Stimulated activated CD4-positive, alpha-beta T cell treated with anti-CD3 and anti-CD28 coated beads, Interleukin-12 subunit alpha, Interleukin-12 subunit beta, amount 100 ng/mL, for 48 hours (primary cell): ENCODE data around the gene PREX1.

Experiments used
- DNase-seq, 3 donors: peaks; one replicate each; pipeline ENCODE4 v3.0.0-alpha.2; 2020; ENCODE audit warnings: low read depth in 2 of 3, low spot score in 1 of 3

PREX1 gene

GRCh38 chr20:48667889-48668413 is 159.8 kb downstream of the PREX1 start:
- no peak for DNase-seq

DNA sequence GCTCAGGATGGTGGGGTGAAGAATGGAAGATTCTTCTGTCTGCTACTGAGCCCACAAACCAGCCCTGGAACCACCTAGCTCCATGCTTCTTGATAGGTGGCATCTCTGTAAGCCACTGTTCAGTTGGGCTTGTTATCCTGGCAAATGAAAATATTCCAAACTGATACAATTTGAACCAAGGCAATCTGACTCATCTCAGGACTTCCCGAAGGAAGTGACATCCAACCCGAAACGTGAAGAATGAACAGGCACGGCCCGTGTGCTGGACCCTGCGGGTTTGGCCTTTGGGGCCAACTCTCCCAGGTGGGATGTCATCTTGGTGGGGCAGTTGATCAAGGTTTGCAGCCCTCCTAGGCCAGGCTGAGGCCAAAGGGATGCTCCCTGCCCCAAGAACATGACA is 160.3 kb downstream of the PREX1 start:
- no peak for DNase-seq

DNA sequence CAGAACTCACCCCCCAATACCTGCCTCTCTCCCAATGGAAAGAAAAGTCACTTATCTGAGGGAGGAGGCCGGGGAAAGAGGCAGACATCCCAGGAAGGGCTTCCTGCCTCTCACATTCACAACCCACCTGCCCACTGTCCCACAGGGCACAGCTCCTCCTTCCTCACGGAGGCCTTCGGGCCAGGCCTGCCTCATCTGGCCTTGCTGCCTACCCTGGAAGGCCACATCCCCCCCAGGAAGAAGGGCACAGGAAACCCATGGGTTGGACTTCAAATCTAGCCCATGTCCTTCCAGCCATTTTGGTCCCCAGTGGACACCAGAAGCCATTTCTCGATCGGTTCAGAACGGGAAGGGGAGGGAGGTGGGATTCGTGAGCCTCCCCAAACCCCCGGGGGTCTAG is 162.0 kb downstream of the PREX1 start:
- DNase-seq, result no peak

DNA sequence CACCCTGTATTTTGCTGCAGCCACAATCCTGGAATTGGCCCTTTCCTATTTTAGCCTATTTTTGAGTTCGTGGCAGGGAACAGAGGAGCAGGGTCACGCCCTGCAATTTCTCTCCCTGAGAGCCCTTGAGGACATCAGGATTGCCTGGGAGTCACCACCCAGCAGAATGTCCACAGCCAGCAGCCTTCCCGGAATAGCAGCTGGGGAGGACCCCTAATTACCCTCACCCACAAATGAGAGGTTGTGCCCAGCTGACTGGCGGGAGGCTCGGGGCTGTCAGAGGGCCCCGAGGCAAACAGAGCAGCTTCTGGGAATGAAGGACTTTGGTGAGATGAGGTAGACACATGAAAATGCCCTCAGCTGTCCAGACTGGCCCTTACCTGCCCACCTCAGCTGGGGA is 165.1 kb downstream of the PREX1 start:
- no peak for DNase-seq

DNA sequence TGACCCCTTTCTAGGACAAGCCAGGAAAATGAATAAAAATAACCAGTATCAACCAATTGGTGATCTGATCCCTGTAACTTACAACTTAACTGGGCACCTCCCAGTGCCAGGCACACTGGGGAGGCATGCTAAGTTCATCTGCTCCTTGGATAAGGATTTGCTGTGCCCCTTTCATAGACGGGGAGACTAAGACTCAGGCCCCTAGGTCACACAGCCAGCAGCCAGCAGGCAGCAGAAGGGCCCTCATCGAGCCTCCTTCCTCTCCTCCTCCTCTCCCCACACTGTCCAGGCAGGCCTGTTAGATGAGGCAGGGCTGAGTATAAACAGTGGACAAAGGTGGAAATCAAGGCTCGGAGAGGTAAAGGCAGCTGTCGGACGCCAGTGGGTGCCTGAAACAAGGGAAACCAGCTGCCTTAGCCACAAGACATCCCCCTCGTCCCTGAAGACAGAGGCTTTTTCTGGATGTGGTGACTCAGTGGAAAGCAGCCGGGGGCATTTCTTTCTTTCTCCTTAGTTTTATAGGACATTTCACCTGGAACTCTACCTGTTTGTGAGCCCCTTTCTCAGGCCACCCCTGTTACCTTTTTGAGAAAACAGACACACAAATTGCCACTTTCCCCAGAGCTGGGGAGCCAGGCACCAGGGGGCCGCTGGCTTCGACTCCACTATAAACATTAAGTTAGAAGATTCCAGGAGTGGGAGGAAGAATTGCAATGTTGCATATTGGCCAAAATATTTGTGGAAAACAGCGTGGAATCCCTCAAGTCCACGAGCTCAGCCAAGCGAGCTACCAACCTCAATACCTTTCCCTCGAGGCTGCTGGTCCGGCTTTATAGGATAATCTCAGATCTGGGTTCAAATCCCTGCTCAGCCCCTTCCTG is 166.0 kb downstream of the PREX1 start:
- DNase-seq, result no peak

GRCh38 chr20:48660788-48661187 is 167.0 kb downstream of the PREX1 start:
- no peak for DNase-seq

GRCh38 chr20:48659858-48660257 is 167.9 kb downstream of the PREX1 start:
- DNase-seq, result no peak

DNA sequence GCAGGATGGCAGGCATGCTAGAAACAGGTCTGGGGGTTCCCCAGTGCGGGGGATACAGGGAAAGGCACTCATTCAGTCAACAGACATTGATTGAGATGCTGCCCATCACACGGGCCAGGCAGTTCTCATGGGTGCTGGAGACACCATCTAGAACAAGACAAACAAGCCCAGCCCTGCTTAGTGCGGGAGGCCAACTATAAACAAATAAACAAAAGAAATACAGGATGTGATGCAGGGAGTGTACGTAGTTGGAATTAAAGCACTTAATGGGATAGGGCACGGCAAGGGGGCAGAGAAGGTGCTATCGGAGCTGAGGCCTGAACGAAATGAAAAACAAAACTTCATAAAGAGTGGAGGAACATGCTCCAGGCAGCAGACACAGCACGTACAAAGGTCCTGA is 169.3 kb downstream of the PREX1 start:
- no peak for DNase-seq

DNA sequence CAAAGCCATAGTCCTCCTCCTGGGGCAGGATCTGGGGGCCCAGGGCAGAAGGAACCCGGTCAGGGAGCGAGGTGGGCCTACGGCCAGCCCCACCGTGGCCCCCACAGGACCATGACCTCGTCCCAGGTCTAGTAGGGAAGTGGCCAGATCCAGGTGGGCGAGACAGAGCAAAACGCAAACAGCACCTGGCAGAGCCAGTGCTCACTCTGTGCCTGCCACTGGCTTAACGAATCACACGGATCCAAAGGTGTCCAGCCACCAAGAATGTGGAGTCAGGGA is 169.7 kb downstream of the PREX1 start:
- DNase-seq, result no peak

DNA sequence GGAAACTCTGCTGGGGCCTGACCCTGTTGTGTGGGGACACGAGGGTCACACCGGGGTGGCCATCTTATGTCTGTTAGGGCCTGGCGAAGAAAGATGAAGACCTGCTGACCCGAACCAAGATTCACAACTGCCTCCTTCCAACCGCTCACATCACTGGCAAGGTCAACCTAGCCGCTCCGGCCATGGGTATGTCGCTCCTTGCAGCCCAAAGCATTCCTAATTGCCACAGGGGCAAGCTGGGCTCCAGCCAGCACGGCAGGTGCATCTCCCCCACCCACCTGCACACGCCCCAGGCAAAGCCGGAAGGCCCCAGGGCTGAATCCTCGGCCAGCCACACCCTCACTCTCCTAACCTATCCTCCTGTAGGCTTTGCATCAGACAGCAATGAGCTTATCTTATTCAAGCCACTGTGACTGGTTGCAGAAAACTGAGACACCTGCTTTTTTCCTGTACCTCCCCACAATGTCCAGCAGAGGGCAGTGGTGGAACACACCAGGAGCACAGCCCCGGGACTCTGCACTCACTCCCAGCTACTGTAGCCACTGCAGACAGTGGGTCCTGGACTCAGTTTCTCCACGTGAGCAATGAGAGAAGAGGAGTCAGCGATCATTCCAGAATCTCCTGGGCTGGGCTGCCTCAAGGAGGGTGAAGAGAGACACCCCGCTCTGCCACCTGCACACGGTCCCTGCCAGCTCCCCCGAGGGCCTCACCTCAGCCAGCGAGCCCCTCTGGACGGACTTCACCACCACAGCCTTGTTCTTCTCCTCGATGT is 170.2 kb downstream of the PREX1 start:
- DNase-seq, result peak; percentile 39 to 59 (median 45)

GRCh38 chr20:48656661-48657211 is 171.1 kb downstream of the PREX1 start:
- no peak for DNase-seq

GRCh38 chr20:48656137-48656536 is 171.7 kb downstream of the PREX1 start:
- DNase-seq, result no peak

DNA sequence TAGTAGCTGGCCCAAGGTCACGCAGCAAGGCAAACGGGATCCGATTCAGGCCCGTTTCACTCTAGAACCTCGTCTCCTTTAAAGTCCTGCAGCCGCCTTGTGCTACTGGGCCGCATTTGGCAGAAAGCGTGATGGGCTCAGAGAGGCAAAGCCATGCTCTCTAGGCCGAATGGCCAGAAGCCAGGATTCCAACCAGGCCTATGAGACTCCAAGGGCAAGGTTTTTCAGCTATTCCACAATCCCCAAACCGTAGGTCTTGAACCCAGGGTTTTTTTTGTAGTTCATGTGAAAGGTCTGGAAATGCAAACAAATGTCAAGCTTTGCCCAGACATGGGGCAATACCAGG is 174.1 kb downstream of the PREX1 start:
- DNase-seq, result no peak

DNA sequence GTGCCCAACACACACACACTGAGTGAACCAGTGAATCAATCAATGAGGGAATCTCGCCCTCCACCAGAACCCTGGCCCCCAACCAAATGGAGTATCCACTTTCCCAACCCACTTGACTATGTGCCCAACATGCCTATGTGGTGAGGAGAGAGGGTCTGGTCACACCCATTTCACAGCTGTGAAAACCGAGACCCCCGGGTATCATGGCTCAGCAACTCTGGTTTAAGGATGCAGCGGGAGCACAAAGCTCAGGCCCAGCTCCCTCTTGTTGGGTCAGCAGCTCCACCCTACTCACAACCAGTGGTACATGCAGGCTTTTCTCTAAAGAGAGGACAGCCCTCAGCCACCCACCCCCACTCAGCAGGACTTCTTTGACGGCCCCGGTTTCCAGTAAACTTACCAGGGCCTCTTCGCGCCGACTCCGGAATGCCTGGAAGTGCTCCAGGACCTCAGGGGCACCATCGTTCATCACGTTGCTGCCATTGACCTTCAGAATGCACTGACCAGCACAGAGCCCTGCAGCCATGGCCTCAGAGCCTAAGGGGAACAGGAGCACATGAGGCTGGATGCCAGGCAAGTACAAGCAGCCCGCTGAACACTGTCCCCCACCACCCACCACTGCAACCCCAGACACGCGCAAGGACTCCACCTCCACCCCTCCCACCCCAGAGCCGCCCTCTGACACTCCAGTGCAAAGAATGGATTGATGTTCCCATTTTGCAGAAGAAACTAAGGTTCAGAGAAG is 174.7 kb downstream of the PREX1 start:
- DNase-seq, result no peak

- no peak for DNase-seq
Observed at GRCh38 chr20:48651960-48652359, 175.8 kb downstream of the PREX1 start.

- DNase-seq, result no peak
Observed at GRCh38 chr20:48651271-48651670, 176.5 kb downstream of the PREX1 start.

DNA sequence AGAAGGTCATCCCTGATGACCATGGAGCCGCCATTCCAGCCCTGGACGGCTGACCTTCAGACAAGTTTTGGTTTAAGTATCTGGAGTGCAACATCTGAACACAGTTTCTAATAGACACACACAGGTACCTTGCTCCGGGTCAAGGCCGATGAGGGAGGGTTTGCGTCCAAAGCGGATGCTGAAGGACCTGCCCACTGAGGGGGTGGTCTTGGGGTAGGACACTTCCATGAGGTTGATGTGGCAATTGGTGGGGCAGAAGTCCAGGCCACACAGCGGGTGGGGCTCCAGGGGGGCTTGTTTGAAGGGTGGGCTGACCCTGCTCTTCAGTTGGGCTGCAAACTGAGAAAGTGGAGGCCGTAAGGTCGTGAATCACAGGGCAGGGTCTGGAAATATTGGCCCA is 177.9 kb downstream of the PREX1 start:
- DNase-seq, result no peak

DNA sequence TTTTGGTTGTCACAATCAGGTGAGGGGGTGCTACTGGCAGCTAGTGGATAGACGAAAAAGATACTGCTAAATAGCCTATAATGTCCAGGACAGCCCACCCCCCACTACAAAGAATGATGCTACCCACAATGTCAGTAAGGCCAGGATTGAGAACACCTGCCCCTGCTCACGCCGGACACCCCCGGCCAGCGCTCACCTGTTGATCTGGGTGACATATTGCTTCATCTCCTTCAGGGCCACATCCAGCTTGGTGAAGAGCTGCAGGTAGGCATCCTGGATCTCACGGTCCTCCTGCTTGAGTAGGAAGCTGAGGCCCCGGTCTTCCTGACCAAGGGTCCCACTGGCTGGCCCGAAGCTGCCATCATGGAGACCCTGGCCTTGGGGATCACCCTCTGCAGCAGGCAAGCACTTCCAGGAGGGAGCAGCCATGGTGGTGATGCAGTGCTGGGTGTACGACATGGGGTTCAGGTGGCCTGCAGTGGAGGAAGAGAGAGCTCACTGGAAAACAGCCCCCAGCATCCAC is 178.6 kb downstream of the PREX1 start:
- DNase-seq, result no peak

- DNase-seq, result no peak
Observed at GRCh38 chr20:48648482-48649051, 179.2 kb downstream of the PREX1 start.

GRCh38 chr20:48647858-48648257 is 179.9 kb downstream of the PREX1 start:
- no peak for DNase-seq

GRCh38 chr20:48645666-48646065 is 182.1 kb downstream of the PREX1 start:
- DNase-seq, result no peak
